Measurements from ENCODE around the gene TMEM185B.

- TF ChIP-seq HDAC2 (IDR thresholded peaks at IDR 0.05) (no peak), IRF3 (IDR thresholded peaks at IDR 0.05) (no peak), ZNF384 (IDR thresholded peaks at IDR 0.05; ENCODE audit: borderline replicate concordance, low read depth, low read length) (no peak), JUND (IDR thresholded peaks at IDR 0.05; ENCODE audit: low read depth, low read length) (no peak), YY1 (IDR thresholded peaks at IDR 0.05; ENCODE audit: low read depth, low read length) (no peak), RCOR1 (conservative IDR thresholded peaks at IDR 0.05; ENCODE audit: low read depth, low read length) (no peak), JUNB (IDR thresholded peaks at IDR 0.05) (no peak)
- TF ChIP-seq, protein P1, sequence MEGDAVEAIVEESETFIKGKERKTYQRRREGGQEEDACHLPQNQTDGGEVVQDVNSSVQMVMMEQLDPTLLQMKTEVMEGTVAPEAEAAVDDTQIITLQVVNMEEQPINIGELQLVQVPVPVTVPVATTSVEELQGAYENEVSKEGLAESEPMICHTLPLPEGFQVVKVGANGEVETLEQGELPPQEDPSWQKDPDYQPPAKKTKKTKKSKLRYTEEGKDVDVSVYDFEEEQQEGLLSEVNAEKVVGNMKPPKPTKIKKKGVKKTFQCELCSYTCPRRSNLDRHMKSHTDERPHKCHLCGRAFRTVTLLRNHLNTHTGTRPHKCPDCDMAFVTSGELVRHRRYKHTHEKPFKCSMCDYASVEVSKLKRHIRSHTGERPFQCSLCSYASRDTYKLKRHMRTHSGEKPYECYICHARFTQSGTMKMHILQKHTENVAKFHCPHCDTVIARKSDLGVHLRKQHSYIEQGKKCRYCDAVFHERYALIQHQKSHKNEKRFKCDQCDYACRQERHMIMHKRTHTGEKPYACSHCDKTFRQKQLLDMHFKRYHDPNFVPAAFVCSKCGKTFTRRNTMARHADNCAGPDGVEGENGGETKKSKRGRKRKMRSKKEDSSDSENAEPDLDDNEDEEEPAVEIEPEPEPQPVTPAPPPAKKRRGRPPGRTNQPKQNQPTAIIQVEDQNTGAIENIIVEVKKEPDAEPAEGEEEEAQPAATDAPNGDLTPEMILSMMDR (IDR thresholded peaks at IDR 0.05 in 2 of 3, conservative IDR thresholded peaks at IDR 0.05 in 1 of 3; ENCODE audit: control insufficient read depth in 2 of 3, extremely low read depth in 1 of 3, insufficient read depth in 1 of 3, low read depth in 3 of 3, low read length in 3 of 3), result no peak
These were observed 39.7 kb upstream of the TMEM185B start for GRCh38 chr2:120262761-120263428.

Measured in GM12878 (cell line).